GM20000 (cell line): Measurements from ENCODE around the gene PRRC2C.

ENCODE experiments used
- DNase-seq: peaks from one replicate; pipeline ENCODE4 v3.0.0; 2012; ENCODE audit warnings: low spot score
- CTCF ChIP-seq: IDR thresholded peaks from 2 replicates; pipeline ENCODE4 v1.5.1; 2012; ENCODE audit warnings: mild to moderate bottlenecking, control low read depth; ENCODE audit errors: extremely low read depth, missing control alignments

Gene PRRC2C

GRCh38 chr1:171484760-171485374 is 463 bp upstream of the PRRC2C start:
- no peak for TF ChIP-seq CTCF
- DNase-seq = peak; percentile 53

- TF ChIP-seq CTCF = no peak
- peak; percentile 46 for DNase-seq
Observed at GRCh38 chr1:171486048-171486519, 754 bp downstream of the PRRC2C start.

GRCh38 chr1:171487038-171487437 is 1.7 kb downstream of the PRRC2C start:
- DNase-seq = no peak
- TF ChIP-seq CTCF = no peak

- TF ChIP-seq CTCF = no peak
- DNase-seq = no peak
Observed at GRCh38 chr1:171488190-171488929, 3.0 kb downstream of the PRRC2C start.

GRCh38 chr1:171494076-171494475 is 8.7 kb downstream of the PRRC2C start:
- no peak for TF ChIP-seq CTCF
- DNase-seq = no peak

- no peak for DNase-seq
- no peak for TF ChIP-seq CTCF
Observed at GRCh38 chr1:171495444-171495843, 10.1 kb downstream of the PRRC2C start.

- TF ChIP-seq CTCF = no peak
- DNase-seq = no peak
Observed at GRCh38 chr1:171500304-171500703, 15.0 kb downstream of the PRRC2C start.
